Stomach (tissue), 9 donors: ENCODE data around the gene GLRA3. TPM values are rescaled to one million over a fixed set of nuclear protein-coding genes. Genes with fewer than 3 reads are reported as not detected.

Source experiments
- DNase-seq, 2 donors: peaks; one replicate each; pipeline versions ENCODE4 v3.0.0 to v3.0.0-alpha.2; 2013 to 2019
- H3K27ac ChIP-seq, 5 donors: fragments of 200-600 bp in 4 of 5; sonication (generic) in 4 of 5; one replicate each; pipeline ENCODE4 v1.5.1; 2013 to 2019; ENCODE audit warnings: mild to moderate bottlenecking in 1 of 5, moderate library complexity in 1 of 5
- H3K27me3 ChIP-seq, 3 donors: fragments of 200-600 bp; sonication (generic); one replicate each; pipeline ENCODE4 v1.5.1; 2017 to 2019; ENCODE audit warnings: mixed run types in 1 of 3
- H3K36me3 ChIP-seq, 4 donors: fragments of 200-600 bp; sonication (generic); 1 replicate in 3 of 4; 2 replicates in 1 of 4; pipeline ENCODE4 v1.5.1; 2016 to 2019
- H3K4me1 ChIP-seq, 4 donors: fragments of 200-600 bp; sonication (generic); one replicate each; pipeline ENCODE4 v1.5.1; 2016 to 2019
- H3K4me3 ChIP-seq, 4 donors: fragments of 200-600 bp; sonication (generic) in 3 of 4; one replicate each; pipeline ENCODE4 v1.5.1; 2016 to 2019; ENCODE audit warnings: mild to moderate bottlenecking in 1 of 4
- H3K9me3 ChIP-seq, 4 donors: fragments of 200-600 bp; sonication (generic); one replicate each; pipeline ENCODE4 v1.5.1; 2016 to 2019
- CTCF ChIP-seq, 7 experiments: fragments of 450-650 bp in 4 of 7; fragments of 200-600 bp in 3 of 7; sonication (generic) in 3 of 7; IDR thresholded peaks; one replicate each; pipeline ENCODE4 v1.5.1; 2016 to 2019; ENCODE audit warnings: antibody characterized with exemption in 7 of 7, control low read depth in 2 of 7, mild to moderate bottlenecking in 1 of 7
- EP300 ChIP-seq: sonication (generic); formaldehyde crosslinking; IDR thresholded peaks from one replicate; pipeline ENCODE4 v1.6.1; 2017; ENCODE audit warnings: antibody characterized with exemption
- POLR2A ChIP-seq, 4 donors: fragments of 450-650 bp; IDR thresholded peaks; one replicate each; pipeline ENCODE4 v1.6.1; 2016; ENCODE audit warnings: antibody characterized with exemption in 4 of 4, control low read depth in 2 of 4, mild to moderate bottlenecking in 1 of 4, moderate library complexity in 1 of 4
- POLR2AphosphoS5 ChIP-seq, 3 donors: sonication (generic); formaldehyde crosslinking; IDR thresholded peaks; one replicate each; pipeline ENCODE4 v1.6.1; 2016; ENCODE audit warnings: antibody characterized with exemption in 3 of 3
- WGBS, 5 donors: extraction: QIAGEN DNeasy Blood & Tissue Kit in 3 of 5; methylation state at CpG; one replicate each; pipeline versions ENCODE4 v1.1.5 to v1.1.7; 2013 to 2018; 5-methylcytosine and 5-hydroxymethylcytosine counted together
- intact Hi-C: fragments of 100-400 bp; cut with DNase I; formaldehyde crosslinking; loops from one replicate; pipeline ENCODE4 v1.15.1; 2023; ENCODE audit warnings: low total_unique reads
- polyA plus RNA-seq, 3 donors: library from polyadenylated mRNA; stranded (reverse); fragments of 200-250 nt; gene quantifications; one replicate each; pipeline ENCODE4 v1.2.3, GENCODE V29; 2013
- total RNA-seq, 5 donors: library from RNA; depleted of rRNA; stranded (reverse); fragments of >200 nt; gene quantifications; one replicate each; pipeline versions ENCODE4 v1.1.0 to v1.2.3, GENCODE V29; 2014 to 2016
- donor health status: healthy with polysubstance abuse.
- donor health status: Bipolar disorder and iron deficiency.
- donor health status: healthy.

The GLRA3 gene
- total and polyA plus RNA-seq, 8 donors: 0.06 to 0.18 TPM; not detected in 6

GRCh38 chr4:174708381-174708780 lies 120.7 kb downstream of the GLRA3 start:
- Histone ChIP-seq H3K36me3 (no peaks in the 10 kb centered on the region), H3K9me3 (no peaks in the 10 kb centered on the region), H3K27me3 (no peaks in the 10 kb centered on the region), H3K4me1 (no peaks in the 10 kb centered on the region), H3K27ac (no peak overlapping the region), H3K4me3 (no peak overlapping the region)
- 61 to 84% (median 67%) methylated on average over 3 of the region's 3 CpGs for WGBS, 5 donors
- intact Hi-C loops: no loop called here
- no peak for TF ChIP-seq POLR2A (IDR thresholded peaks at IDR 0.05)
- TF ChIP-seq CTCF (IDR thresholded peaks at IDR 0.05): no peak
- TF ChIP-seq EP300: no peak
- no peak for TF ChIP-seq POLR2AphosphoS5 (IDR thresholded peaks at IDR 0.05)
- DNase-seq: no peak

GRCh38 chr4:174707902-174708301 lies 121.1 kb downstream of the GLRA3 start:
- no peaks in the 10 kb centered on the region for H3K27me3 ChIP-seq
- 78 to 84% (median 82%) methylated on average over 2 of the region's 2 CpGs for WGBS, 5 donors
- H3K9me3 ChIP-seq: no peaks in the 10 kb centered on the region
- no peaks in the 10 kb centered on the region for H3K4me1 ChIP-seq
- no peak overlapping the region for H3K27ac ChIP-seq
- peak in 1 of 2 donors; percentile 3 for DNase-seq
- no peak for TF ChIP-seq EP300
- TF ChIP-seq CTCF (IDR thresholded peaks at IDR 0.05): no peak
- no peak for TF ChIP-seq POLR2A (IDR thresholded peaks at IDR 0.05)
- TF ChIP-seq POLR2AphosphoS5 (IDR thresholded peaks at IDR 0.05): no peak
- H3K36me3 ChIP-seq: no peaks in the 10 kb centered on the region
- intact Hi-C loops: no loop called here
- no peak overlapping the region for H3K4me3 ChIP-seq

GRCh38 chr4:174707051-174707676 lies 121.9 kb downstream of the GLRA3 start:
- Histone ChIP-seq H3K36me3 (no peaks in the 10 kb centered on the region), H3K4me1 (no peaks in the 10 kb centered on the region), H3K4me3 (no peak overlapping the region), H3K9me3 (no peaks in the 10 kb centered on the region), H3K27me3 (no peaks in the 10 kb centered on the region), H3K27ac (no peak overlapping the region)
- TF ChIP-seq POLR2AphosphoS5 (IDR thresholded peaks at IDR 0.05): no peak
- no peak for TF ChIP-seq CTCF (IDR thresholded peaks at IDR 0.05)
- no peak for TF ChIP-seq POLR2A (IDR thresholded peaks at IDR 0.05)
- no peak for TF ChIP-seq EP300
- DNase-seq: no peak
- intact Hi-C loops: no loop called here
- WGBS, 5 donors: 68 to 79% (median 72%) methylated on average over 4 of the region's 4 CpGs

- TF ChIP-seq EP300 (no peak), POLR2A (IDR thresholded peaks at IDR 0.05) (no peak), CTCF (IDR thresholded peaks at IDR 0.05) (no peak), POLR2AphosphoS5 (IDR thresholded peaks at IDR 0.05) (no peak)
- Histone ChIP-seq H3K9me3 (no peaks in the 10 kb centered on the region), H3K4me1 (no peaks in the 10 kb centered on the region), H3K36me3 (no peaks in the 10 kb centered on the region), H3K27me3 (no peaks in the 10 kb centered on the region), H3K4me3 (no peak overlapping the region), H3K27ac (no peak overlapping the region)
- intact Hi-C loops: no loop called here
- 83 to 87% (median 85%) methylated on average over 1 of the region's 1 CpG for WGBS, 5 donors
- no peak for DNase-seq
Observed at GRCh38 chr4:174702979-174703478, 126.0 kb downstream of the GLRA3 start.
